OCI-LY7 (cell line): ENCODE results near the gene TMEM41A. TPM values are rescaled to one million over a fixed set of nuclear protein-coding genes. Genes with fewer than 3 reads are reported as not detected.

Experiments used
- BruUV-seq: library from RNA; stranded (reverse); fragments of 400-500 nt; replicated peaks from 2 replicates; lab custom pipeline; 2021; lab: Mats Ljungman, UMichigan
- CTCF ChIA-PET: fragments of 300-600 bp; sonication (Branson Sonifier 250); formaldehyde crosslinking; loops from one replicate; lab custom pipeline; 2022; ENCODE audit warnings: antibody characterized with exemption; ENCODE audit not compliant: unreplicated experiment; lab: Charles Lee
- POLR2A ChIA-PET: fragments of 300-600 bp; sonication (Branson Sonifier 250); formaldehyde crosslinking; loops from one replicate; lab custom pipeline; 2022; ENCODE audit warnings: antibody characterized with exemption; lab: Charles Lee
- DNase-seq: peaks from one replicate; pipeline ENCODE4 v3.0.0-alpha.2; 2015; ENCODE audit warnings: low spot score
- H2AFZ ChIP-seq: fragments of 200-600 bp; sonication (generic), shearing (Covaris generic); 2 replicates; pipeline ENCODE4 v1.6.1; 2014; ENCODE audit warnings: mild to moderate bottlenecking, antibody characterized with exemption, low read length, moderate library complexity
- H3K27ac ChIP-seq: fragments of 200-600 bp; sonication (generic); 2 replicates; pipeline ENCODE4 v1.5.1; 2014; ENCODE audit warnings: mixed run types, low read depth, mild to moderate bottlenecking, moderate library complexity, low read length, inconsistent platforms; ENCODE audit not compliant: poor library complexity, severe bottlenecking
- H3K36me3 ChIP-seq: fragments of 200-600 bp; sonication (generic); 2 replicates; pipeline ENCODE4 v1.6.1; 2014; ENCODE audit warnings: mild to moderate bottlenecking, antibody characterized with exemption, low read length, moderate library complexity, mixed read lengths; ENCODE audit not compliant: insufficient read depth
- H3K4me1 ChIP-seq: fragments of 200-600 bp; sonication (generic); 2 replicates; pipeline ENCODE4 v1.5.1; 2014; ENCODE audit warnings: mild to moderate bottlenecking, low read length; ENCODE audit not compliant: insufficient read depth, poor library complexity, severe bottlenecking
- H3K4me2 ChIP-seq: fragments of 200-600 bp; sonication (generic); 2 replicates; pipeline ENCODE4 v1.6.1; 2014; ENCODE audit warnings: mild to moderate bottlenecking, low read length
- H3K4me3 ChIP-seq: fragments of 200-600 bp; sonication (generic); 2 replicates; pipeline ENCODE4 v1.5.1; 2014; ENCODE audit warnings: mild to moderate bottlenecking, low read depth, low read length; ENCODE audit not compliant: poor library complexity, severe bottlenecking
- H3K79me2 ChIP-seq: fragments of 200-600 bp; sonication (generic); 2 replicates; pipeline ENCODE4 v1.6.1; 2016; ENCODE audit warnings: low read depth, mild to moderate bottlenecking, low read length, moderate library complexity, mixed read lengths; ENCODE audit not compliant: insufficient read depth
- H3K9me2 ChIP-seq: fragments of 200-600 bp; sonication (generic); 2 replicates; pipeline ENCODE4 v1.6.1; 2016; ENCODE audit warnings: mild to moderate bottlenecking, low read length, mixed read lengths; ENCODE audit not compliant: insufficient read depth
- H3K9me3 ChIP-seq: fragments of 200-600 bp; sonication (generic); 2 replicates; pipeline ENCODE4 v1.6.1; 2014; ENCODE audit warnings: mild to moderate bottlenecking, mixed run types, low read length, mixed read lengths
- H4K20me1 ChIP-seq: fragments of 200-600 bp; sonication (generic); 2 replicates; pipeline ENCODE4 v1.6.1; 2014; ENCODE audit warnings: mild to moderate bottlenecking, antibody characterized with exemption, low read length, moderate library complexity, mixed read lengths; ENCODE audit not compliant: insufficient read depth
- CTCF ChIP-seq: fragments of 200-600 bp; sonication (generic); conservative IDR thresholded peaks from 2 replicates; pipeline ENCODE4 v1.5.1; 2014; ENCODE audit warnings: mild to moderate bottlenecking, antibody characterized with exemption, low read length, moderate library complexity, mixed read lengths
- EZH2phosphoT487 ChIP-seq: fragments of 200-600 bp; sonication (generic); IDR thresholded peaks from 2 replicates; pipeline ENCODE4 v1.6.1; 2018; ENCODE audit warnings: low read depth, borderline replicate concordance, mild to moderate bottlenecking, mixed run types, antibody characterized with exemption, low read length, moderate library complexity, mixed read lengths
- intact Hi-C: fragments of 100-400 bp; cut with micrococcal nuclease; formaldehyde crosslinking; loops from one replicate; pipeline ENCODE4 v1.10.0; 2022; ENCODE audit not compliant: unreplicated experiment
- total RNA-seq, 2 experiments: library from RNA; depleted of rRNA in 1 of 2; stranded (reverse); fragments of >200 nt in 1 of 2; shearing (Covaris generic) in 1 of 2; gene quantifications; 2 replicates each; pipeline ENCODE4 v1.2.3, GENCODE V29; 2014 to 2022

The TMEM41A gene
- total RNA-seq, 2 experiments from 2014 or later: 7.0 to 11.0 TPM

GRCh38 chr3:185507883-185508282 is 9.0 kb upstream of the TMEM41A start:
- no peaks in the 10 kb centered on the region for H3K4me1 ChIP-seq
- ChIA-PET POLR2A (interaction anchor here (0.7 kb wide), 1 partner anchor 14 kb away, joined by 4 read pairs; no protein-coding TSS in a partner anchor), CTCF (interaction anchor here (0.6 kb wide), 1 partner anchor 39 kb away, joined by 3 read pairs; no protein-coding TSS in a partner anchor)
- H3K4me3 ChIP-seq: no peak overlapping the region
- H3K27ac ChIP-seq: no peak overlapping the region
- no TSS peak for BruUV-seq
- H4K20me1 ChIP-seq: no peaks in the 10 kb centered on the region
- DNase-seq: no peak
- TF ChIP-seq EZH2phosphoT487 (no peak), CTCF (no peak)
- no peaks in the 10 kb centered on the region for H3K9me2 ChIP-seq
- H3K36me3 ChIP-seq: no peaks in the 10 kb centered on the region
- intact Hi-C loops: no loop called here
- no peak overlapping the region for H3K4me2 ChIP-seq
- H2AFZ ChIP-seq: no peak overlapping the region
- H3K79me2 ChIP-seq: no peaks in the 10 kb centered on the region
- H3K9me3 ChIP-seq: no peaks in the 10 kb centered on the region

- Histone ChIP-seq H4K20me1 (no peaks in the 10 kb centered on the region), H3K4me3 (no peak overlapping the region), H3K79me2 (no peaks in the 10 kb centered on the region), H3K9me2 (no peaks in the 10 kb centered on the region), H3K36me3 (no peaks in the 10 kb centered on the region), H2AFZ (no peak overlapping the region), H3K4me2 (no peak overlapping the region), H3K9me3 (no peaks in the 10 kb centered on the region), H3K4me1 (no peaks in the 10 kb centered on the region), H3K27ac (no peak overlapping the region)
- CTCF ChIA-PET: no interaction called here
- BruUV-seq: no TSS peak
- TF ChIP-seq EZH2phosphoT487: no peak
- no peak for TF ChIP-seq CTCF
- DNase-seq: no peak
- POLR2A ChIA-PET: no interaction called here
- intact Hi-C loops: no loop called here
Measured at GRCh38 chr3:185504636-185505035, 5.8 kb upstream of the TMEM41A start.

GRCh38 chr3:185503521-185503920 is 4.7 kb upstream of the TMEM41A start:
- POLR2A ChIA-PET: interaction anchor here (0.6 to 0.7 kb wide), 2 partner anchors 51 to 343 kb away, joined by 4 to 11 read pairs; no protein-coding TSS in a partner anchor
- Histone ChIP-seq H3K4me2 (no peak overlapping the region), H3K27ac (no peak overlapping the region), H3K36me3 (no peaks in the 10 kb centered on the region), H3K9me3 (no peaks in the 10 kb centered on the region), H3K79me2 (no peaks in the 10 kb centered on the region), H2AFZ (no peak overlapping the region), H3K4me3 (no peak overlapping the region), H3K4me1 (no peaks in the 10 kb centered on the region), H3K9me2 (no peaks in the 10 kb centered on the region), H4K20me1 (no peaks in the 10 kb centered on the region)
- CTCF ChIA-PET: no interaction called here
- no peak for TF ChIP-seq CTCF
- TF ChIP-seq EZH2phosphoT487: no peak
- BruUV-seq: no TSS peak
- DNase-seq: no peak
- intact Hi-C loops: no loop called here
